Vagina (tissue), 2 donors: ENCODE results near the gene PODXL.

Experiments
- POLR2A ChIP-seq, 2 donors: fragments of 450-650 bp; IDR thresholded peaks; one replicate each; pipeline ENCODE4 v1.6.1; 2017; ENCODE audit warnings: antibody characterized with exemption in 2 of 2, mild to moderate bottlenecking in 2 of 2, moderate library complexity in 2 of 2
- TF ChIP-seq, protein P1 (sequence below), 3 experiments: fragments of 450-650 bp in 2 of 3; fragments of 200-600 bp in 1 of 3; sonication (generic) in 1 of 3; IDR thresholded peaks; one replicate each; pipeline ENCODE4 v1.5.1; 2017 to 2019; ENCODE audit warnings: antibody characterized with exemption in 3 of 3, mild to moderate bottlenecking in 2 of 3, moderate library complexity in 2 of 3

GRCh38 chr7:131527456-131527855, 29.0 kb downstream of the PODXL start:
- TF ChIP-seq, protein P1, sequence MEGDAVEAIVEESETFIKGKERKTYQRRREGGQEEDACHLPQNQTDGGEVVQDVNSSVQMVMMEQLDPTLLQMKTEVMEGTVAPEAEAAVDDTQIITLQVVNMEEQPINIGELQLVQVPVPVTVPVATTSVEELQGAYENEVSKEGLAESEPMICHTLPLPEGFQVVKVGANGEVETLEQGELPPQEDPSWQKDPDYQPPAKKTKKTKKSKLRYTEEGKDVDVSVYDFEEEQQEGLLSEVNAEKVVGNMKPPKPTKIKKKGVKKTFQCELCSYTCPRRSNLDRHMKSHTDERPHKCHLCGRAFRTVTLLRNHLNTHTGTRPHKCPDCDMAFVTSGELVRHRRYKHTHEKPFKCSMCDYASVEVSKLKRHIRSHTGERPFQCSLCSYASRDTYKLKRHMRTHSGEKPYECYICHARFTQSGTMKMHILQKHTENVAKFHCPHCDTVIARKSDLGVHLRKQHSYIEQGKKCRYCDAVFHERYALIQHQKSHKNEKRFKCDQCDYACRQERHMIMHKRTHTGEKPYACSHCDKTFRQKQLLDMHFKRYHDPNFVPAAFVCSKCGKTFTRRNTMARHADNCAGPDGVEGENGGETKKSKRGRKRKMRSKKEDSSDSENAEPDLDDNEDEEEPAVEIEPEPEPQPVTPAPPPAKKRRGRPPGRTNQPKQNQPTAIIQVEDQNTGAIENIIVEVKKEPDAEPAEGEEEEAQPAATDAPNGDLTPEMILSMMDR (IDR thresholded peaks at IDR 0.05): no peak
- TF ChIP-seq POLR2A (IDR thresholded peaks at IDR 0.05): no peak
